ENCODE results near the gene COL17A1. TPM values are rescaled to one million over a fixed set of nuclear protein-coding genes. Genes with fewer than 3 reads are reported as not detected.

Gene COL17A1
- total RNA-seq, 1 donor from 2014 or later: not detected

GRCh38 chr10:104038537-104038936 lies 47.1 kb downstream of the COL17A1 start:
- no peak for DNase-seq (ENCODE audit: low spot score)
- no peaks in the 10 kb centered on the region for H3K4me1 Mint-ChIP-seq (ENCODE audit: low read depth)
- TF ChIP-seq CTCF (IDR thresholded peaks at IDR 0.05): no peak
- H3K27ac Mint-ChIP-seq (ENCODE audit: unreplicated experiment): no peak overlapping the region
- peaks cover 2% of the 10 kb centered on the region for H3K9me3 Mint-ChIP-seq (ENCODE audit: low read depth)
- H3K27me3 Mint-ChIP-seq (ENCODE audit: low read depth): no peaks in the 10 kb centered on the region
- no peak overlapping the region for H3K4me3 Mint-ChIP-seq (ENCODE audit: unreplicated experiment)
- H3K36me3 Mint-ChIP-seq (ENCODE audit: low read depth): no peaks in the 10 kb centered on the region

- no peaks in the 10 kb centered on the region for H3K4me1 Mint-ChIP-seq (ENCODE audit: low read depth)
- TF ChIP-seq CTCF (IDR thresholded peaks at IDR 0.05): no peak
- H3K27me3 Mint-ChIP-seq (ENCODE audit: low read depth): no peaks in the 10 kb centered on the region
Observed at GRCh38 chr10:104037261-104037951, 48.3 kb downstream of the COL17A1 start.

GRCh38 chr10:104036518-104037260 lies 49.0 kb downstream of the COL17A1 start:
- Mint-ChIP-seq H3K27ac (ENCODE audit: unreplicated experiment) (no peak overlapping the region), H3K27me3 (ENCODE audit: low read depth) (no peaks in the 10 kb centered on the region), H3K9me3 (ENCODE audit: low read depth) (peaks cover 2% of the 10 kb centered on the region), H3K4me3 (ENCODE audit: unreplicated experiment) (no peak overlapping the region), H3K4me1 (ENCODE audit: low read depth) (no peaks in the 10 kb centered on the region), H3K36me3 (ENCODE audit: low read depth) (peaks cover 7% of the 10 kb centered on the region)
- DNase-seq (ENCODE audit: low spot score): no peak
- TF ChIP-seq CTCF (IDR thresholded peaks at IDR 0.05): no peak

More at GRCh38 chr10:104037261-104037951, 48.3 kb downstream of the COL17A1 start:
- Mint-ChIP-seq H3K36me3 (ENCODE audit: low read depth) (peaks cover 2% of the 10 kb centered on the region), H3K27ac (ENCODE audit: unreplicated experiment) (no peak overlapping the region), H3K4me3 (ENCODE audit: unreplicated experiment) (no peak overlapping the region), H3K9me3 (ENCODE audit: low read depth) (peaks cover 2% of the 10 kb centered on the region)
- no peak for DNase-seq (ENCODE audit: low spot score)

GRCh38 chr10:104036069-104036384 lies 49.7 kb downstream of the COL17A1 start:
- TF ChIP-seq CTCF (IDR thresholded peaks at IDR 0.05): no peak
- no peak overlapping the region for H3K27ac Mint-ChIP-seq (ENCODE audit: unreplicated experiment)
- no peak overlapping the region for H3K4me3 Mint-ChIP-seq (ENCODE audit: unreplicated experiment)
- DNase-seq (ENCODE audit: low spot score): no peak
- H3K36me3 Mint-ChIP-seq (ENCODE audit: low read depth): peaks cover 7% of the 10 kb centered on the region
- H3K4me1 Mint-ChIP-seq (ENCODE audit: low read depth): no peaks in the 10 kb centered on the region
- no peaks in the 10 kb centered on the region for H3K27me3 Mint-ChIP-seq (ENCODE audit: low read depth)
- peaks cover 2% of the 10 kb centered on the region for H3K9me3 Mint-ChIP-seq (ENCODE audit: low read depth)

- Mint-ChIP-seq H3K27ac (ENCODE audit: unreplicated experiment) (no peak overlapping the region), H3K4me1 (ENCODE audit: low read depth) (no peaks in the 10 kb centered on the region), H3K4me3 (ENCODE audit: unreplicated experiment) (no peak overlapping the region), H3K9me3 (ENCODE audit: low read depth) (peaks cover 2% of the 10 kb centered on the region), H3K27me3 (ENCODE audit: low read depth) (no peaks in the 10 kb centered on the region), H3K36me3 (ENCODE audit: low read depth) (peaks cover 7% of the 10 kb centered on the region)
- no peak for DNase-seq (ENCODE audit: low spot score)
- no peak for TF ChIP-seq CTCF (IDR thresholded peaks at IDR 0.05)
Observed at GRCh38 chr10:104035194-104036068, 50.2 kb downstream of the COL17A1 start.
